T-cell (primary cell): Measurements from ENCODE around the gene ABHD5. TPM values are rescaled to one million over a fixed set of nuclear protein-coding genes. Genes with fewer than 3 reads are reported as not detected.

Source experiments
- ATAC-seq, 4 experiments: fragments of 200-7000 bp in 3 of 4; fragments of 150-1000 bp in 1 of 4; cut with Tn5 transposase; replicated peaks in 1 of 4; 1 replicate in 3 of 4; 2 replicates in 1 of 4; pipeline ENCODE4 v1.10.0; 2021; ENCODE audit warnings: moderate library complexity in 3 of 4, mild to moderate bottlenecking in 2 of 4, moderate number of reproducible peaks in 1 of 4
- CTCF ChIA-PET, 2 donors: fragments of 300-600 bp; sonication (Branson Sonifier 250); formaldehyde crosslinking; loops; one replicate each; lab custom pipeline; 2022; ENCODE audit warnings: antibody characterized with exemption in 2 of 2; lab: Charles Lee
- POLR2A ChIA-PET, 2 donors: fragments of 300-600 bp; sonication (Branson Sonifier 250); formaldehyde crosslinking; loops; one replicate each; lab custom pipeline; 2022; ENCODE audit warnings: antibody characterized with exemption in 2 of 2; lab: Charles Lee
- DNase-seq, 35 experiments: peaks; one replicate each; pipeline versions ENCODE4 v3.0.0 to v3.0.0-alpha.2; 2013 to 2023
- H3K27ac ChIP-seq: one replicate; pipeline ENCODE4 v1.5.1; 2013; ENCODE audit warnings: low read length
- H3K27me3 ChIP-seq, 2 experiments: replicated peaks in 1 of 2; 1 replicate in 1 of 2; 2 replicates in 1 of 2; pipeline versions ENCODE4 v1.6.1 to v1.7.0; 2013; ENCODE audit warnings: low read length in 1 of 2, mixed read lengths in 1 of 2; ENCODE audit not compliant: control insufficient read depth in 2 of 2, insufficient read depth in 2 of 2; ENCODE audit errors: extremely low read depth in 1 of 2
- H3K36me3 ChIP-seq, 2 donors: 1 replicate in 1 of 2; 2 replicates in 1 of 2; pipeline versions ENCODE4 v1.6.1 to v1.7.0; 2013; ENCODE audit warnings: low read length in 1 of 2; ENCODE audit not compliant: control insufficient read depth in 2 of 2, insufficient read depth in 1 of 2; ENCODE audit errors: extremely low read depth in 1 of 2
- H3K4me1 ChIP-seq, 2 experiments: 1 replicate in 1 of 2; 2 replicates in 1 of 2; pipeline versions ENCODE4 v1.6.1 to v1.7.0; 2013; ENCODE audit warnings: low read length in 2 of 2, mixed read lengths in 1 of 2; ENCODE audit not compliant: insufficient read depth in 2 of 2, control insufficient read depth in 1 of 2; ENCODE audit errors: extremely low read depth in 1 of 2
- H3K4me3 ChIP-seq, 2 donors: 1 replicate in 1 of 2; 2 replicates in 1 of 2; pipeline versions ENCODE4 v1.5.1 to v1.7.0; 2013; ENCODE audit warnings: mild to moderate bottlenecking in 2 of 2, low read length in 1 of 2, moderate library complexity in 1 of 2; ENCODE audit not compliant: control insufficient read depth in 1 of 2; ENCODE audit errors: extremely low read depth in 1 of 2
- H3K9me3 ChIP-seq: 2 replicates; pipeline ENCODE4 v1.7.0; 2013
- H3K27ac Mint-ChIP-seq, 2 donors: one replicate each; pipeline ENCODE4 v1.8.0; 2020 to 2021; ENCODE audit warnings: mild to moderate bottlenecking in 2 of 2, mixed read lengths in 2 of 2
- H3K27me3 Mint-ChIP-seq, 2 donors: one replicate each; pipeline ENCODE4 v1.8.0; 2021 to 2022; ENCODE audit warnings: mixed read lengths in 2 of 2
- H3K36me3 Mint-ChIP-seq: one replicate; pipeline ENCODE4 v1.8.0; 2021; ENCODE audit warnings: mixed read lengths
- H3K4me1 Mint-ChIP-seq, 3 donors: one replicate each; pipeline ENCODE4 v1.8.0; 2020 to 2022; ENCODE audit warnings: mixed read lengths in 3 of 3, mild to moderate bottlenecking in 1 of 3
- H3K4me3 Mint-ChIP-seq, 3 donors: one replicate each; pipeline ENCODE4 v1.8.0; 2020 to 2022; ENCODE audit warnings: mild to moderate bottlenecking in 3 of 3, mixed read lengths in 3 of 3, moderate library complexity in 3 of 3
- H3K9me3 Mint-ChIP-seq, 3 donors: one replicate each; pipeline ENCODE4 v1.8.0; 2020 to 2022; ENCODE audit warnings: mixed read lengths in 3 of 3
- WGBS: methylation state at CpG from one replicate; pipeline ENCODE4 v1.1.5; 2013; ENCODE audit warnings: missing lambda C conversion rate; ENCODE audit not compliant: insufficient coverage; 5-methylcytosine and 5-hydroxymethylcytosine counted together
- total RNA-seq, 35 experiments: library from RNA in 6 of 35; stranded (reverse) in 6 of 35; fragments of 120-200 nt in 1 of 35; gene quantifications; one replicate each; pipeline versions ENCODE4 v1.2.1 to v1.2.4 and lab custom pipeline; 2013 to 2026

ABHD5 gene
- total RNA-seq, 5 donors from 2014 or later (not counting 1 experiment from before 2014, with no cell fraction given) = 5.3 to 9.2 (median 8.2) TPM

- Mint-ChIP-seq H3K9me3 (no peaks in the 10 kb centered on the region), H3K36me3 (peaks cover 39% of the 10 kb centered on the region), H3K27me3 (no peaks in the 10 kb centered on the region), H3K4me1 (no peaks in the 10 kb centered on the region), H3K27ac (no peak overlapping the region), H3K4me3 (no peak overlapping the region)
- no peaks in the 10 kb centered on the region for H3K27me3 ChIP-seq
- H3K27ac ChIP-seq = no peak overlapping the region
- H3K9me3 ChIP-seq = no peaks in the 10 kb centered on the region
- no peak overlapping the region for H3K4me3 ChIP-seq
- ChIA-PET CTCF (no interaction called here), POLR2A (no interaction called here)
- H3K36me3 ChIP-seq = no peaks in the 10 kb centered on the region
- no peak for DNase-seq
- no peak for ATAC-seq
- H3K4me1 ChIP-seq = no peaks in the 10 kb centered on the region
- WGBS = no CpG with 5 or more reads among the region's 1 CpG
Observed at GRCh38 chr3:43729707-43730414, 39.1 kb downstream of the ABHD5 start.

GRCh38 chr3:43732747-43733425 lies 42.1 kb downstream of the ABHD5 start:
- ChIA-PET POLR2A (no interaction called here), CTCF (no interaction called here)
- DNase-seq = no peak
- WGBS = 83% methylated on average over 2 of the region's 6 CpGs
- no peak overlapping the region for H3K27ac Mint-ChIP-seq
- H3K27me3 Mint-ChIP-seq = no peaks in the 10 kb centered on the region
- no peak overlapping the region for H3K4me3 ChIP-seq
- no peaks in the 10 kb centered on the region for H3K4me1 ChIP-seq
- no peaks in the 10 kb centered on the region for H3K9me3 Mint-ChIP-seq
- ATAC-seq = no peak
- H3K27me3 ChIP-seq = no peaks in the 10 kb centered on the region
- H3K4me3 Mint-ChIP-seq = no peak overlapping the region
- no peaks in the 10 kb centered on the region for H3K36me3 ChIP-seq
- H3K4me1 Mint-ChIP-seq = no peaks in the 10 kb centered on the region
- H3K36me3 Mint-ChIP-seq = peaks cover 35% of the 10 kb centered on the region
- H3K9me3 ChIP-seq = no peaks in the 10 kb centered on the region
- H3K27ac ChIP-seq = no peak overlapping the region

- no peak overlapping the region for H3K27ac Mint-ChIP-seq
- no peak overlapping the region for H3K4me3 Mint-ChIP-seq
- Histone ChIP-seq H3K9me3 (no peaks in the 10 kb centered on the region), H3K4me1 (no peaks in the 10 kb centered on the region), H3K4me3 (no peak overlapping the region), H3K36me3 (no peaks in the 10 kb centered on the region), H3K27me3 (no peaks in the 10 kb centered on the region), H3K27ac (no peak overlapping the region)
- no peak for ATAC-seq
- 100% methylated on average over 2 of the region's 6 CpGs for WGBS
- H3K4me1 Mint-ChIP-seq = no peaks in the 10 kb centered on the region
- CTCF ChIA-PET = no interaction called here
- DNase-seq = no peak
- H3K9me3 Mint-ChIP-seq = no peaks in the 10 kb centered on the region
- POLR2A ChIA-PET = interaction anchor here in 1 of 2 donors (0.7 kb wide), 1 partner anchor 19 kb away, joined by 3 read pairs; no protein-coding TSS in a partner anchor
- H3K36me3 Mint-ChIP-seq = peaks cover 29% of the 10 kb centered on the region
- H3K27me3 Mint-ChIP-seq = no peaks in the 10 kb centered on the region
Observed at GRCh38 chr3:43733459-43734384, 43.0 kb downstream of the ABHD5 start.

GRCh38 chr3:43734685-43735084 lies 43.9 kb downstream of the ABHD5 start:
- WGBS = no CpG with 5 or more reads among the region's 2 CpGs
- Histone ChIP-seq H3K9me3 (no peaks in the 10 kb centered on the region), H3K27ac (no peak overlapping the region), H3K4me3 (no peak overlapping the region), H3K27me3 (no peaks in the 10 kb centered on the region), H3K36me3 (no peaks in the 10 kb centered on the region), H3K4me1 (no peaks in the 10 kb centered on the region)
- POLR2A ChIA-PET = interaction anchor here in 1 of 2 donors (0.7 kb wide), 1 partner anchor 20 kb away, joined by 3 read pairs; no protein-coding TSS in a partner anchor
- Mint-ChIP-seq H3K27ac (no peak overlapping the region), H3K9me3 (no peaks in the 10 kb centered on the region), H3K36me3 (peaks cover 21% of the 10 kb centered on the region), H3K4me1 (no peaks in the 10 kb centered on the region), H3K27me3 (no peaks in the 10 kb centered on the region), H3K4me3 (no peak overlapping the region)
- CTCF ChIA-PET = no interaction called here
- DNase-seq = no peak
- no peak for ATAC-seq

GRCh38 chr3:43735618-43736017 lies 44.9 kb downstream of the ABHD5 start:
- H3K36me3 Mint-ChIP-seq = peaks cover 17% of the 10 kb centered on the region
- ChIA-PET CTCF (no interaction called here), POLR2A (no interaction called here)
- H3K27me3 Mint-ChIP-seq = no peaks in the 10 kb centered on the region
- Histone ChIP-seq H3K27me3 (no peaks in the 10 kb centered on the region), H3K9me3 (no peaks in the 10 kb centered on the region), H3K4me1 (no peaks in the 10 kb centered on the region), H3K27ac (no peak overlapping the region), H3K4me3 (no peak overlapping the region), H3K36me3 (no peaks in the 10 kb centered on the region)
- no peaks in the 10 kb centered on the region for H3K4me1 Mint-ChIP-seq
- no peaks in the 10 kb centered on the region for H3K9me3 Mint-ChIP-seq
- no peak overlapping the region for H3K4me3 Mint-ChIP-seq
- ATAC-seq = no peak
- no peak for DNase-seq
- no peak overlapping the region for H3K27ac Mint-ChIP-seq
- WGBS = no CpG with 5 or more reads among the region's 4 CpGs
